Measurements from ENCODE around the gene OR4K13.

The OR4K13 gene

GRCh38 chr14:20008156-20008555 is 27.7 kb downstream of the OR4K13 start:
- no peak for DNase-seq (ENCODE audit: low read depth)
- TF ChIP-seq CTCF (IDR thresholded peaks at IDR 0.05; ENCODE audit: insufficient read depth, low read depth, low read length, missing control alignments) = no peak
- no peak overlapping the region for H3K4me3 ChIP-seq (ENCODE audit: low read depth, low read length)

- DNase-seq (ENCODE audit: low read depth) = no peak
- no peak for TF ChIP-seq CTCF (IDR thresholded peaks at IDR 0.05; ENCODE audit: insufficient read depth, low read depth, low read length, missing control alignments)
- no peak overlapping the region for H3K4me3 ChIP-seq (ENCODE audit: low read depth, low read length)
Measured at GRCh38 chr14:20002319-20002718, 33.5 kb downstream of the OR4K13 start.

DNA sequence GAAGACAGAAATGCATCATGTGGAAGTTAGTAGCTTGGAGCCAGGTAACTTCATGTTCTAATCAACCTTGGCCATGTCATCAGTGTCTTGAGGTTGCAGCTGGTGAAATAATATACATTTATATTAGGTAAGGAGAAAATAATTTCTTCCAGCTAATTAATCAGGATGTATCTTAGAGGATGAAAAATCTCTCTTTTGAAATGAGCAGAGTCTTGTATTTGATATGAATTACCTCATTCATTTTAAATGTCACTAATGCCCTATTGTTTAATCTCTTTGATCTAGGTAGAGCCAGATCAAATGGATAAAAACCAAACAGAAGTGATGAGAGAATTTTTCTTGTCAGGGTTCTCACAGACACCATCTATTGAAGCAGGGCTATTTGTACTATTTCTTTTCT is 34.0 kb downstream of the OR4K13 start, which contains the start of gene OR4Q2:
TSS of gene OR4Q2 (plus strand) at position 301 of the 400 bp plus-strand sequence.
- TF ChIP-seq CTCF (IDR thresholded peaks at IDR 0.05; ENCODE audit: insufficient read depth, low read depth, low read length, missing control alignments) = no peak
- H3K4me3 ChIP-seq (ENCODE audit: low read depth, low read length) = no peak within 1 kb of the TSS
- DNase-seq (ENCODE audit: low read depth) = no peak

DNA sequence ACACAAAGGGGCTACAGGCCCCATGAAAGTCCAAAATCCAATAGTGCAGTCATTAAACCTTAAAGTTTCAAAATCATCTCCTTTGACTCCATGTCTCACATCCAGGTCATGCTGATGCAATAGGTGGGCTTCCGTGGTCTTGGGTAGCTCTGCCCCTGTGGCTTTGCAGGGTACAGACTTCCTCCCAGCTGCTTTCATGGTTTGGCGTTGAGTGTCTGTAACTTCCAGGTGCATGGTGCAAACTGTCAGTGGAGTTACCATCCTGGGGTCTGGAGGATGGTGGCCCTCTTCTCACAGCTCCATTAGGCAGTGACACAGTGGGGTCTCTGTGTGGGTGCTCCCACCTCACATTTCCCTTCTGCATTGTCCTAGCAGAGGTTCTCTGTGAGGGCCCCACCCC is 42.4 kb downstream of the OR4K13 start:
- no peak for DNase-seq (ENCODE audit: low read depth)
- H3K4me3 ChIP-seq (ENCODE audit: low read depth, low read length) = no peak overlapping the region
- no peak for TF ChIP-seq CTCF (IDR thresholded peaks at IDR 0.05; ENCODE audit: insufficient read depth, low read depth, low read length, missing control alignments)

Data from GM12865 (cell line).